Nephron (organoid): ENCODE measurements around the gene UBTF.

Source experiments
- H3K27ac Mint-ChIP-seq, 3 experiments: 2 replicates each; pipeline ENCODE4 v1.8.0; 2020; ENCODE audit warnings: mixed read lengths in 3 of 3, mild to moderate bottlenecking in 2 of 3, moderate library complexity in 1 of 3
- H3K27me3 Mint-ChIP-seq: 2 replicates; pipeline ENCODE4 v1.8.0; 2021; ENCODE audit warnings: low read depth, mild to moderate bottlenecking, moderate library complexity, mixed read lengths
- H3K36me3 Mint-ChIP-seq: 2 replicates; pipeline ENCODE4 v1.8.0; 2020; ENCODE audit warnings: low read depth, mixed read lengths
- H3K4me1 Mint-ChIP-seq: 2 replicates; pipeline ENCODE4 v1.8.0; 2020; ENCODE audit warnings: mixed read lengths
- H3K4me3 Mint-ChIP-seq, 3 experiments: 2 replicates each; pipeline ENCODE4 v1.8.0; 2020; ENCODE audit warnings: mild to moderate bottlenecking in 3 of 3, mixed read lengths in 3 of 3, moderate library complexity in 2 of 3
- H3K9me3 Mint-ChIP-seq: 2 replicates; pipeline ENCODE4 v1.8.0; 2020; ENCODE audit warnings: mixed read lengths
- TF ChIP-seq, protein P1 (sequence below), 3 experiments: fragments of 200-600 bp; sonication (generic); IDR thresholded peaks; one replicate each; pipeline ENCODE4 v1.5.0; 2021; ENCODE audit warnings: antibody characterized with exemption in 3 of 3; ENCODE audit not compliant: unreplicated experiment in 3 of 3

The UBTF gene

DNA sequence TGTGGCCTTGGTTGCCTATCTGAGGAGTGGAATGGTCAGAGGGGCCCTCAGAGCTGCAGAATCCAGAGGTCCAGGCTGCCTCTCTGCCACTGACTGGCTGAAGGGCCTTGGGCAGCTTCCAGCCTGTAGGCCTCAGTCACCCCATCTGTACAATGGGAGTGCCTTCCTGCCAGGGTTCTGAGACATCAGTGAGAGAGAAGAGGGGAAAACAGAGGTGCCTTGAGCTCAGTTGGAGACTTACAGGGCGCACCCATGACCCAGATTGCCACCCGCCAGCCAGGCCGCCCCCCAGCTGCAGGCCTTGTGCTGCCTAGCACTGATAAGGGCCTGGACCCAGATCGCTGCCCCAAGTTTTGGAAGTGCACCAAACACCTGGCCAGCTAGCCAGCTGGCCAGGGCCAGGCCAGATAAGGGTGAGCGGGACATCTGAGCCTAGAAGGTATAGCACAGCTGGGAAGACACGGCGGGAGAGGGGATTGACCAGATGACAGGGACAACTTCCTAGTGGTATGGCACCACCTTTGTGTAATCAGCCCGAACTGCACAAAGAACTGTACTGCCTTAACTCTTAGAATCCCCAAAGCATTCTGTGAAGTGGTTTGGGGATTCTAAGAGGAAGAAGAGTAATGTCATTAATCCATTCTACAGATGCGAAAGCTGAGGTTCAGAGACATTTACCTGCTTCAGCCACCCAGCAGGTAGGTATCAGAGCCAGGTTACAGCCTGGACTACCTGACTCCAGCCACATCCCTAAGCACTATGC, 47.1 kb upstream of the UBTF start:
- H3K4me1 Mint-ChIP-seq = no peaks in the 10 kb centered on the region
- TF ChIP-seq, protein P1, sequence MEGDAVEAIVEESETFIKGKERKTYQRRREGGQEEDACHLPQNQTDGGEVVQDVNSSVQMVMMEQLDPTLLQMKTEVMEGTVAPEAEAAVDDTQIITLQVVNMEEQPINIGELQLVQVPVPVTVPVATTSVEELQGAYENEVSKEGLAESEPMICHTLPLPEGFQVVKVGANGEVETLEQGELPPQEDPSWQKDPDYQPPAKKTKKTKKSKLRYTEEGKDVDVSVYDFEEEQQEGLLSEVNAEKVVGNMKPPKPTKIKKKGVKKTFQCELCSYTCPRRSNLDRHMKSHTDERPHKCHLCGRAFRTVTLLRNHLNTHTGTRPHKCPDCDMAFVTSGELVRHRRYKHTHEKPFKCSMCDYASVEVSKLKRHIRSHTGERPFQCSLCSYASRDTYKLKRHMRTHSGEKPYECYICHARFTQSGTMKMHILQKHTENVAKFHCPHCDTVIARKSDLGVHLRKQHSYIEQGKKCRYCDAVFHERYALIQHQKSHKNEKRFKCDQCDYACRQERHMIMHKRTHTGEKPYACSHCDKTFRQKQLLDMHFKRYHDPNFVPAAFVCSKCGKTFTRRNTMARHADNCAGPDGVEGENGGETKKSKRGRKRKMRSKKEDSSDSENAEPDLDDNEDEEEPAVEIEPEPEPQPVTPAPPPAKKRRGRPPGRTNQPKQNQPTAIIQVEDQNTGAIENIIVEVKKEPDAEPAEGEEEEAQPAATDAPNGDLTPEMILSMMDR (IDR thresholded peaks at IDR 0.05; ENCODE audit: unreplicated experiment in 3 of 3) = no peak
- H3K4me3 Mint-ChIP-seq = no peak overlapping the region
- no peaks in the 10 kb centered on the region for H3K9me3 Mint-ChIP-seq
- peaks cover 4% of the 10 kb centered on the region for H3K27me3 Mint-ChIP-seq
- H3K36me3 Mint-ChIP-seq = no peaks in the 10 kb centered on the region
- H3K27ac Mint-ChIP-seq = no peak overlapping the region

DNA sequence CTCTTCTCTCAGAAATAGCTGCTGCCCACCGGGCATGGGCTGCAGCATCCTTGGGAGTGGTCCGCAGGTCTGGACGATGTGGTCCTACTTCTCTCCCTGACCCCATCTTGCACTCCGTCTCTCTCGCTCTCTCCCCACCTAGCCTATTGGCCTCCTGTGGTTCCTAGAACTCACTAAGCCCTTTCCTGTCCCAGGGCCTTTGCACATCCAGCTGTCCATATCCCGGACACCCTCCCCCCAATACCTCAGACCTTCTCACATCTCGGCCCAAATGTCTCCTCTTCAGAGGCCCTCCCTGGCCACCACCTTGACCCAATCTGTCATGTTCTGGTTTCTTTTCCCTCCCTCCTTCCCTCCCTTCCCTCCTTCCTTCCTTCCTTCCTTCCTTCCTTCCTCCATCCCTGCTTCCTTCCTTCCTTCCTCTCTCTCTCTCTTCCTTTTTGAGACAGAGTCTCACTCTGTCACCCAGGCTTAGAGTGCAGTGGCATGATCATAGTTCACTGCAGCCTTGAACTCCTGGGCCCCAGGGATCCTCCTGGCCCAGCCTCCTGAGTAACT, 43.9 kb upstream of the UBTF start:
- H3K9me3 Mint-ChIP-seq = no peaks in the 10 kb centered on the region
- H3K4me1 Mint-ChIP-seq = no peaks in the 10 kb centered on the region
- no peaks in the 10 kb centered on the region for H3K27me3 Mint-ChIP-seq
- H3K36me3 Mint-ChIP-seq = no peaks in the 10 kb centered on the region
- no peak overlapping the region for H3K4me3 Mint-ChIP-seq
- H3K27ac Mint-ChIP-seq = no peak overlapping the region
- TF ChIP-seq, protein P1 (IDR thresholded peaks at IDR 0.05; ENCODE audit: unreplicated experiment in 3 of 3) = no peak

DNA sequence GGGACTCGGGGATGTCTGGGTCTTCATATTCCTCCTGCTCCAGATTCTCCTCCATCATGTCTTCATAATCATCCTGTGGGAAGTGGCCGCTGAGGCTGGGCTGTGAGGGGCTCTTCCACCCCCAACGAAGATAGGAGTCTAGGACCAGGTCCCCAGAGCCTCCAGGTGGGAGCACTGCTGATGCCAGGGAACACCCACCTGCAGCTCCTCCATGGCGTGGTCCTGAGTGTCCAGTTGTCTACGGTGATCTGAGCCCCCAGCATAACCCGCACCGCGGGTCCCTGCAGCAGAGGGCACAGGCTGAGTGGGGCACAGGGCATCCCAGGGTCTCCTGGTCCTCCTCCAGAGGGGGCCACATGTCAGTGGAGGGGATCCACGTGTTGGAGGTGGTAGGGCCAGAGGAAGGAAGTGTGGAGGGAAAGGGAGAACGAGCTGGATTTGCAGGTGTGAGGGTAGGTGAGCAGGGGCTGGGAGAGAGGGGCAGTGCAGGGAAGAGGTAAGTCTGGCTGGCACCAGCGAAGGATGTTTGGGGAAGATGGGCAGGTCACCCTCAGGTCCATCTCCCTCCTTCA, 43.3 kb upstream of the UBTF start:
- H3K27ac Mint-ChIP-seq = no peak overlapping the region
- TF ChIP-seq, protein P1 (IDR thresholded peaks at IDR 0.05; ENCODE audit: unreplicated experiment in 3 of 3) = no peak
- H3K4me3 Mint-ChIP-seq = no peak overlapping the region
- H3K9me3 Mint-ChIP-seq = no peaks in the 10 kb centered on the region
- H3K27me3 Mint-ChIP-seq = no peaks in the 10 kb centered on the region
- no peaks in the 10 kb centered on the region for H3K4me1 Mint-ChIP-seq
- no peaks in the 10 kb centered on the region for H3K36me3 Mint-ChIP-seq

DNA sequence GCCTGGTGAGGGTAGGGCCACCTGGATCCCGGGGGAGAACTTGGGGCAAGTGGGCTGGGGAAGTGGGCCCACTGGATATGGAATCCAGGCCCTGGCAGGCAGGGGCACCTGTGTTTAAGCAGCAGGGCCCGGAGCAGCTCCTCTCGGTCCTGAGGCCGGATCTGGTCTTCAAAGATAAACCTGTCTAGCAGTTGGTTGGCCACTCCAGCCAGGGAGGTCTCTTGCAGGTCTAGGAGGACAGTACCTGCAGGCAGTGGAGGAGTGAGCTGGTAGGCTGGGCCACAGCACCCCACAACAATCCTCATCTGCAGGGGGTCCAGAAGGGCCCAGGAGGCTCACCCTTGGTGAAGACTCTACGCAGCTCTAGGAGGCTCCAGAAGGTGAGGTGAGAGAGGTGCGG, 40.8 kb upstream of the UBTF start:
- Mint-ChIP-seq H3K27ac (no peak overlapping the region), H3K4me1 (no peaks in the 10 kb centered on the region), H3K36me3 (no peaks in the 10 kb centered on the region), H3K9me3 (no peaks in the 10 kb centered on the region), H3K27me3 (peaks cover 7% of the 10 kb centered on the region), H3K4me3 (no peak overlapping the region)
- TF ChIP-seq, protein P1 (IDR thresholded peaks at IDR 0.05; ENCODE audit: unreplicated experiment in 3 of 3) = no peak

DNA sequence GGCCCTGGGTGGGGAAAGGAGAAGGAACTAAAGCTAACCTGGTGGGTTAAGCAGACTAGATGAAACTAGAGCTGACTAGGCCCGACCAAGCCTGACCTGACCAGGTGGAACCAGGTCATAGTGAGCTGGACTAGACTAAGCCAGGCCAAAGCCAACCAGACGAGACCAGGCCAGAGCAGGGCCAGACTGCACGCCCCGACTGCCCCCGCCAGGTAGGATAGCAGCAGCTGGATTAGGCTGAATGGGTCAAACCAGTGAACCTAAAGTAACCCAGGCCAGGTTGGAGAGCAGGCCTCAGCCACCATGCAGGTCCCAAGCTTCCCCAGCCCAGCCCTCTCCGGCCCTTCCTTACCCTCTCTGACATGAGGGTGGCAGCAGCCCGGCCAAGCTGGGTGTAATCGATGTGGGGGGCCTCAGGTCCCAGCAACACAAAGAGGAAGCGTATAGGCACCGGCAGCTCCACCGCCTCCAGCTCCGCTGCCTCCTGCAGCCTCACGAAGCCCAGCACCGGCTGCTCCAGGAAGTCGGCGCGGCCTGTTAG, 39.4 kb upstream of the UBTF start:
- Mint-ChIP-seq H3K4me3 (no peak overlapping the region), H3K9me3 (no peaks in the 10 kb centered on the region), H3K27ac (peak overlapping the region in 1 of 3 experiments; percentile 38), H3K36me3 (no peaks in the 10 kb centered on the region), H3K4me1 (no peaks in the 10 kb centered on the region), H3K27me3 (peaks cover 13% of the 10 kb centered on the region)
- TF ChIP-seq, protein P1 (IDR thresholded peaks at IDR 0.05; ENCODE audit: unreplicated experiment in 3 of 3) = no peak
